GM18526 (cell line): ENCODE results near the gene KIRREL2.

Experiments used
- POLR2A ChIP-seq: IDR thresholded peaks from 3 replicates; pipeline ENCODE4 v1.6.1; 2011; ENCODE audit not compliant: insufficient read length; ENCODE audit errors: extremely low read depth

KIRREL2 gene

DNA sequence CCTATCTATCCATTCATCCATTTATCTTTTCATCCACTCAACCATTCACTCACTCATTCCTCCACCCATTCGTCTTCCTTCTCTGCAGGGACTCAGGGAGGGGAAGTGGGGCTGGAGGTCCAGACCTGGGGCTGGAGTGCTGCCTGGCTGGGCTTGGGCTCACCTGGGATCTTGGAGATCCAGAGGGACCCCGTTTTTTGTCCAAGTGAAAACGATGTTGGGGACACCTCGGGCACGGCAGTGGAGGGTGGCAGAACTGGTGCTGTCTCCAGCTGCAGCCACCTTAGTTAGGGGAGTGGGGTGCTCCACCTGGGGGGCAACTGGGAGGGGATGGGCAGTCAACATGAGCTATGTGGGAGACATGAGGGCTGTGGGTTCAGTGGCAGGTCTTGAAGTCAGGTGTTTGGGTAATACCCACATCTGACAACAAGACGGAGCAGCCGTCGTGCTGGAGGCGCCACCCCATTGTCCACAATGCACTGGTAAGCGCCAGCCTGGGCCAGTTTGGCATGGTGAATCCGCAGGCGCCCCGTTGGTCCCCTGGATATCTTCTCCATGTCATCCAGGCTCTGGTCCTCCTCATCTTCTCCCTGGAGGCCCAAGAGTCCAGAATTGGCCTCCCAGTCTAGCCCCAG, 14.6 kb upstream of the KIRREL2 start:
- TF ChIP-seq POLR2A = no peak

DNA sequence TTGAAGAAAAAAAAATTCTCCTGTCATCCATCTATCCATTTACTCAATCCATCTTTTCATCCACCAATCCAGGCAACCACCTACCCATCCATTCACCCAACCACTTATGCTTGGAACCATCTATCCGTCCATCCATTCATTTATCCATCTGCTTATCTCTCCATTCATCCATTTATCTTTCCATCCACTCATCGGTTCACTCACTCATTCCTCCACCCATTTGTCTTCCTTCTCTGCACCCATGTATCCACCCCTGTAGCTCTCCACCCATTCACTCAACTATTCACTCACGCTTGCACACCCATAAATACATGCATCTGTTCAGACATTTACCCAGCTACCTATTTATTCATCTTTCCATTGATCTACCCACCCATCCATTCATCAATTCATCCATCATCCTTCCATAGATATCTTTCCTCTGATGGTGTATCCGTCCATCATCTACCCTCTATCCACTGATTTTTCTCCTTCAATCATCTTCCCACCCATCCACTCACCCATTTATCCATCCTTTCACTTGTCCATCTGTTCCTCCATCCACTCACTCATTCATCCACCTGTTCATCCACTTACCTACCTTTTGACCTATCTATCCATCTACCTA, 13.9 kb upstream of the KIRREL2 start:
- TF ChIP-seq POLR2A = no peak

DNA sequence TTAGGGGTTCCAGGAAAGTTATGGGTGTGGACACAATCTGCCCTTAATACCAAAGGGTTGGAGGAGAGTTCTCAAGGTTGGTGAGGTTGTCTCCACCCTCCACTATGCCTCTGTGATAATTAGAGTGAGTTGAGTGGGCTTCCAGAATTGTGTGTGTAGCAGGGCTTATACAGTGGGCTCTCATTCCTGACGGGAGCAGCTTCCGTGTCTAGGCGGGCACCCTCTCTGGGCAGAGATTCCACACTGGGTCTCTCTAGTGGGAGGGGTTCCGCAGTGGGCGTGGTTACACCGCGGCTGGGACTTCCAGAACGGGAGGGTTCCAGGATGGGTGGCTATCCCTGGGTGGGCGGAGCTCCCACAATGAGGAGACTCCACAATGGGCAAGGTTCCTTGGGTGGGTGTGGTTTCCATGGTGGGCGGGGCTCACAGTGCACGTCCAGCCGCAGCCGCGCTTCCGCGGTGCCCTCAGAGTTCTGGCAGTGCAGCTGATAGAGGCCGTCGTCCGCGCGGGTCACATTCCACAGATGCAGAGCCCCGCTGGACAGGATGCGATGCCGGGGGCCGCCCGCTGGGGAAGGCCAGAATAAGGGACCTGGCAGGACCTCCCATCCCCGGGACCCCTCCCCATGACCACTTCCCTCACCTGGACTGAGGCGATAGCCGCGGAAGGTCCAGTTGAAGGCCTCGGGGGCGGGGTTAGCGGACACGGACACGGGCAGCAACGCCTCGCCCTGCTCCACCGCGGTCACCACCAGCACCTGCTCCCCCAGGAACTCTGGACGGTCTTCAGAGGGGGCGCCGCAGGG, 12.8 kb upstream of the KIRREL2 start:
- no peak for TF ChIP-seq POLR2A

DNA sequence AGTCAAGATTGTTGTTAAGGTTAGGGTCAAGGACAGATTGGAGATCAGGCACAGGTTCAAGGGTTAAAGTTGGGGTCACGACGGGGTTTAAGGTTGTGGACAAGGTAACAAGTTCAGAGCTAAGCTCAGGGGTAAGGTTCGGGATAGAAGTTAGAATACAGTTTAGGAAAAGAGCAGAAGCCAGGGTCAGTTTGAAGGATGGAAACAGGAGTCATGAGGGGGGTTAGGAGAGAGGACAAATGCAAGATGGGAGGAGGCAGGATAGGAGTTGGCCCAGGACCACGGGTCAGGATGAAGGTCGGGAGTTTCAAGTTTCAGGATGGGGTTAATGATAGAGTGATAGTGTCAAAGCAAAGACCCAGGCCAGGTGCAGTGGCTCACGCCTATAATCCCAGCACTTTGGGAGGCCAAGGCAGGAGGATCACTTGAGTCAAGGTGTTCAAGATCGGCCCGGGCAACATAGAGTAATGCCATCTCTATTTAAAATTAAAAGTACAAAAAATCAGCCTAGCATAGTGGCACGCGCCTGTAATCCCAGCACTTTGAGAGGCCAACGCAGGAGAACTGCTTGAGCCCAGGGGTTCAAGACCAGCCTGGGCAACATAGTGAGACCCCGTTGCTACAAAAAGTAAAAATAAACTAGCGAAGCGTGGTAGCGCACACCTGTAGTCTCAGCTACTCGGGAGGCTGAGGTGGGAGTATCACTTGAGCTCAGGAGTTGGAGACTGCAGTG, 12.1 kb upstream of the KIRREL2 start:
- TF ChIP-seq POLR2A = no peak

DNA sequence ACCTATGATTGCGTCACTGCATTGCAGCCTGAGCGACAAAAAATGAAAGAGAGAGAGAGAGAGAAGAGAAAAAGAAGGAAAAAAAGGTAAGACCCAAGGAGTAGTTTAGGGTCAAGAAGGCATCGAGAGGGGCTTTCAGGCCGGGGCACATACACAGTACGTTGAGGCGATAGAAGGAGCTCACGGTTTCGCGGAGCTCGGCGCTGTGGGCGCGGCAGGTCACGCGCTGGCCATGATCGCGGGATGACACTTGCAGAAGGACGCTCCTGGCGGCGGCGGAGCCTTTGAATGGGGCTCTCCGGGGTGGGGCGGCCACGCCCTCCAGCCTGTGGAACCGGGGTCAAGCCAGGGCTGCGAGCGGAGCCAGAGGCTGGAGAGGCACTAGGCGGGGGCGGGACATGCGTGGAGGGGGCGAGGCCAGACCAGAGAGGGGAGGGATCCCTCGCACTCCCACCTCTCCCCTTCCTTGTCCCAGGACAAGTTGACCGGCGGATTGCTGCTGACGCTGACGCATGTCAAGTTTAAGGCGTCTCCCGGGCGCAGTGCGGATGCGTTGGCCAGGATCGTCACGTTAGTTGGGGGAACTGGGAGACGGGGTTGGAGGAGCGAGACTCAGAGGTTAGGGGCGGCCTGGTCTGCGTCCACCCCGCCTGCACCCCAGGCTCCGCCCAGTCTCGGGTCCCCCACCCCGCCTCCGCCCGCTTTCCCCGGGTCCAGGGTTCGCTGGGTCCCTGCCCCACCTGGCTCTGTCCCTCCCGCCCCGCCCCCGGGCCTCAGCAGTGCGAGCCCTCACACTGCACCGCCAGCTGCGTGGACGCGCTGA, 11.3 kb upstream of the KIRREL2 start:
- TF ChIP-seq POLR2A = no peak

DNA sequence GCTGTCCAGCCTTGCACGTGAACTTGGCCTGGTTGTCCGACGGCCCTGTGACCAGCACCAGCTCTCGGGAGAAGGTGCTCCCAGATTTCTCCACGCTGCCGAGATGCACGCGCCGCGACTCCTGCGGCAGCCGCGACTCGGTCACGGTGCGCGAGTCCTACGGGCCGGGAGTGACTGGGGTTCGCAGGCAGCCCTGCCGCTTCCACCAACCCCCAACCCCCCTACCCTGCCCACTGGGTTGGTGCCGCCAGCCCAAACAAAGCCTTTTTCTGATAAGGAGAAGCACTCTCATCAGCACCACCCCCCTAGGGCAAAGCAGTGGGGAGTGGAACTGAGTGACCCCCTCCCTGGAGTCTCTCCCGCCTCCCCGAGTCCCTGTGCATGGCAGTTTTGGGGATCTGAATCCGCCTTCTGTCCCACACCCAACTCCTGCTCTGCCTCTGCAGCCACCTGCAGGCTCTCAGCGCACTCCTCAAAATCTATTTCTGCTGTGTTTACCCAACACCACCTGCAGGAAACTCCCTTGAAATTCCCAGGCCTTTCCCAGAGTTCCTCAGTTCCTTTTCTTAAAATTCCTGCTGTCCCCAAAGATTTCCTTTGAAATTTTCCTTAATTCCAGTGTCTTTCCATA, 10.6 kb upstream of the KIRREL2 start:
- no peak for TF ChIP-seq POLR2A

DNA sequence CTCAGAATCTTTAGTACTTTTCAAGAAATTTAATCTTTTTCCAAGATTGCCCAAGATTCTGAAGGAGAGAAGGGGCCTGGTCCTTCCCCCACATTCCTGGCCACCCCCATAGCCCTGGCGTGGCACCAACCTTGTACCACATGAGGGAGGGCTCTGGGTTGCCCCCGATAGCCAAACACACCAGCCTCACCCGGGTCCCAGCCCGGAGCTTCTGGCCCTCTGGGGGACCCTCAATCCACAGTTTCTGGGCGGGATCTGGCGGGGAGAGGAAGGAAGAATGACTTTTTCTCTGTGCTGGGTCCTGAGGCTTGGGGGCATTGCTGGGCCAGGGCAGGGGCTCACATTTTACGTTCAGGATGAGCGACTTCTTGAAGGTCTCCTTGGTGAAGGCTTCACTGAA, 8.8 kb upstream of the KIRREL2 start:
- no peak for TF ChIP-seq POLR2A

DNA sequence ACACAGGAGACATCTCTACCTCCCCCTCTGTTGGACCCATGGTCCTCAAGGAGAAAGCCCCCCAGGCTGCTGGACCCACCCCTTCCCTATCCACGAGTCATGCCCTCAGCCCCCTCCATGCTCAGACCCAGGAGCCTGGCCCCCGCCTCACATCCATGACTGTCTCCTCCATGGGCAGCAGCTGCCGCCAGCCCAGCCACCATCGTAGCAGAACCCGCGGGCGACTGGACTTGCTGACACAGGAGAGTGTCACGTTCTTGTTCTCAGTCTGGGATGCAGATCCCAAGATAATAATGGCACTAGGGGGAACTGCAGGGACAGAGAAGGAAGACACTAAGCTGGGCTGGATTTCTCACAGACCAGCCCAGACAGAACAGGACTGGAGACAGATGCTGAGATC, 8.2 kb upstream of the KIRREL2 start:
- TF ChIP-seq POLR2A = no peak

DNA sequence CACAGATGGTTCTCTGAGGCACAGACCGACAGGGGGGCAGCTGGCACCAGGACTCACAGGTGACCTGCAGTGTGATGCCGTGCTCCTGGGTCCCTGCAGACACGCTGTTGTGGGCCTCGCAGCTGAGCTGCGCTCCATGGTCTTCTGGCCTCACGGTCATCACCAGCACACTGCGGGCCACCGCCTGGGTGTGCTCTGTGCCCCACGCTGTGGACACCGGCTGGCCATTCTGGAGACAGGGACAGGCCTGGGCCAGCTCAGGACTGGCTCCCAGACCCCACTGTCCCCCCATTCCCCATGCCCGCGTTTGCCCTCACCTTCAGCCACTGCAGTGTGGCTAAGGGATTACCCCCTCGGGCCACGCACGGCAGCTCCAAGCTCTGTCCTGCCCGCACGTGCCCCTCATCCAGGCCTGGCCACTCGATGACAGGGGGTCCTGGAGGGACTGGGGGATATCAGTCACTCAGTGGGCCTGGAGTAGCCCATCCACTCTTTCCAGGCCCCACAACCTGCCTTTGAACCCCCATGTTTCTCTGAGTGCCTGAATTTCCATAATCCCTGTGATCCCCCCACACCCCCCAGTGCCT, 7.7 kb upstream of the KIRREL2 start:
- TF ChIP-seq POLR2A = no peak

DNA sequence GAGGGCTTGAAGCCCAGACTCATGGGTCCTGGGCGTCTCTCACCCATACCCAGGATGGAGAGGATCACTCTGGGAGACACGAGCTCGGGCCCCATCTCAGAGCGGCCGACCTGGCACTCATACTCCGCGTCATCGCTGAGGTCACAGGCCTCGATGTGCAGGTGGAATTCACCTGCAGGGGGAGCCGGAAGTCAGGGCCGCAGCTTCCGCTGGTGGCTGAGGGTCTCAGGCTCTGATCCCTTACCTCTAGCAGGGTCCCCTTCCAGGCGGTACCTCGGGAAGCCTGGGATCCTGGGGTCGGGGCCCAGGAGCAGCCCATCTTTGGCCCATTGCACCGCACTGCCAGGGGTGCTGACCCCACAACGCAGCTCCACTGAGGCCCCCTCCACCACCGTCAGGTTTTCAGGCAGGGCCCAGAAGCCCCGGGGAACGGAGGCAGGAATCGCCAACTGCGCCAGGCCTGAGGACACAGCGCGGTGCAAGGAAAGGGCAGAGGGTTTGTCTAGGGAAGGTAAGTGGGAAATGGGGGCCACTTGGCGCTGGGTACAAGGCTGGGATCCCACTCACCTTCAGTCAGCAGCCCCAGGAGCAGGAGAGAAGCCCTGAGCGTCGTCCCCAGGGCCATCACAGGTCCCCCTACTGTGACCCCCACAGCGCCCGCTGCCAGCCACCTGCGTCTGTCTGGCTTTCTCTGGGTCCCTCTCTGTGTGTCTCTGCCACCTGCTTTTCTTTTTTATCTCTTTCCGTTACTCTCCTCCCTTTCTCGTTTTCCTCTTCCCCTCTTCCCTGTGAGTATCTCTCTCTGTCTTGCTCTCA, 5.3 kb upstream of the KIRREL2 start:
- no peak for TF ChIP-seq POLR2A

DNA sequence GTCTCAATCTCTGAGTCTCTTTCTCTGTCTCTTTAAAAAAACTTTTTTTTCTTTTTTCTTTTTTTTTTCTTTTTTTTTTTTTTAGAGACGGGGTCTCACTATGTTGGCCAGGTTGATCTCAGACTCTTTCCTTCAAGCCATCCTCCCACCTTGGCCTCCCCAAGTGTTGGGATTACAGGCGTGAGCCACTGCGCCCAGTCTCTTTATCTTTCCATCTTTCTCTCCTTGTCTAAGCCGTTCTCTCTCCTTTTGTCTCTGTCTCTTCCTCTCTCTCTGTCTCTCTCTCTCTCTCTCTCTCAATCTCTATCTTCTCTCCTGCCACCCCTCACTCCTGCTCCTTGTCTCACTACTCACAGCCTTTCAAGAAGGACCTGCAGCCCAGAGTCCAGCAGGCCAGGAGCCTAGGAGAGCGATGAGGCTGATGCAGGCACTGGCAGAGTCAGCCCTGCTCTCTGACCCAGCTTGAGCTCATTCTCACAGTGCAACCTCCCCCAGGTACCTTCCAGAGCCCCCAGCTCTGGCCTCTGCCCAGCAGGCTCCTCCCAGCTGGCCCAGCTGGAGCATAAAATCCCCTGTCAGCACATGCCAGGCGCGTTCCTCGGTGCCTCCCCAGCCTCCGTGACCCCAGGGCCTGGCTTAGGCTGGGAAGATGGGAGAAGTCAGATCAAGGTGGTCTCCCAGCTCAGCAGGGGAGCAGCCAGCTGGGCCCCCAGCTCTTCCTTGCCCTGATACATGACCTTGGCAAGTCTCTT, 4.5 kb upstream of the KIRREL2 start, which contains the start of gene NPHS1:
TSS of gene NPHS1 (minus strand) at position 476 of the 752 bp plus-strand sequence. CDS start 667 bp downstream, outside the sequence.
- no peak for TF ChIP-seq POLR2A

DNA sequence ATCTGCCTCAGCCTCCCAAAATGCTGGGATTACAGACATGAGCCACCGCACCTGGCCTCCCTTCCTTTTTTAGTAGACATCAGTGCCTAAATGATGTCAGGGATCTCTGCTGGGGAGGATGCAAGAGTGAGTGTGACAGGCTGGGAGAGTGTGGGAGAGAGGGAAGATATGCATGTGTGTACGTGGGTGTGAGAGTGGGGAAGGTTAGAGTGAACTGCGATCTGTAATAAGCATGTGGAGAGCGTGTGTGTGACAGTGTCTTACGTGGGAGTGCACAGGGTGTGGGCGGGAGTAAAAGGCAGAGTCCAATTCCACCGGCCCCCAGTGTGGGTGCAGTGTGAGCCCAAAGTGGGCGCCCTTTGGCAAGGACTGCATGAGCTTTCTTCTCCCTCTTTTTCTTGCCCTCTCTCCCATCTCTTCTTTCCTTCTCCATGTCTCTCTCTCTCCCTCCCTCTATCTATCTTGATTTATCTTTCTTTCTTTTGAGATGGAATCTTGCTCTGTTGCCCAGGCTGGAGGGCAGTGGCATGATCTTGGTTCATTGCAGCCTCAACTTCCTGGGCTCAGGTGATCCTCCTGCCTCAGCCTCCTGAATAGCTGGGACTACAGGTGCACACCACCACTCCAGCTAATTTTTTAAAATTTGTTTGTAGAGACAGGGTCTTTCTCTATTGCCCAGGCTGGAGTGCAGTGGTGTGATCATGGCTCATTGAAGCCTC, 3.5 kb upstream of the KIRREL2 start:
- TF ChIP-seq POLR2A = no peak
